H1 (cell line): ENCODE results near the gene HEBP1. TPM values are rescaled to one million over a fixed set of nuclear protein-coding genes. Genes with fewer than 3 reads are reported as not detected.

Experiments
- CTCF ChIA-PET: fragments of 300-600 bp; sonication (Branson Sonifier 250); formaldehyde crosslinking; loops from one replicate; lab custom pipeline; 2021; ENCODE audit not compliant: partially characterized antibody; lab: Charles Lee
- POLR2A ChIA-PET: fragments of 300-600 bp; sonication (Branson Sonifier 250); formaldehyde crosslinking; loops from one replicate; lab custom pipeline; 2021; ENCODE audit warnings: inconsistent platforms; ENCODE audit not compliant: partially characterized antibody; lab: Charles Lee
- DNase-seq, 2 experiments: peaks; one replicate each; pipeline versions ENCODE4 v3.0.0 to v3.0.0-alpha.2; 2010 to 2022; ENCODE audit warnings: low spot score in 2 of 2, low read depth in 1 of 2, mixed read lengths in 1 of 2
- FAIRE-seq: peaks from 2 replicates; lab custom pipeline; 2011; peaks lifted over from hg19 to GRCh38; lab: Jason Lieb, UNC
- H2AFZ ChIP-seq: 2 replicates; pipeline ENCODE4 v1.8.1; 2012; ENCODE audit warnings: low read length, inconsistent platforms
- H2AK5ac ChIP-seq: 2 replicates; pipeline ENCODE4 v1.6.1; 2013; ENCODE audit warnings: low read depth, low read length
- H2BK120ac ChIP-seq: replicated peaks from 2 replicates; pipeline ENCODE3; 2013; ENCODE audit warnings: low read depth, low read length, inconsistent platforms
- H2BK12ac ChIP-seq: 2 replicates; pipeline ENCODE4 v1.6.1; 2013; ENCODE audit warnings: low read depth, low read length
- H2BK15ac ChIP-seq: 2 replicates; pipeline ENCODE4 v1.6.1; 2013; ENCODE audit warnings: low read length
- H2BK20ac ChIP-seq: 2 replicates; pipeline ENCODE4 v1.6.1; 2013; ENCODE audit warnings: low read length
- H2BK5ac ChIP-seq: 2 replicates; pipeline ENCODE4 v1.6.1; 2013; ENCODE audit warnings: low read depth, low read length
- H3K14ac ChIP-seq: 2 replicates; pipeline ENCODE4 v1.6.1; 2013; ENCODE audit warnings: inconsistent platforms; ENCODE audit not compliant: insufficient read length
- H3K18ac ChIP-seq: 2 replicates; pipeline ENCODE4 v1.6.1; 2013; ENCODE audit warnings: low read length; ENCODE audit errors: extremely low read depth
- H3K23ac ChIP-seq: 2 replicates; pipeline ENCODE4 v1.6.1; 2013; ENCODE audit warnings: inconsistent platforms; ENCODE audit not compliant: insufficient read length
- H3K23me2 ChIP-seq: 2 replicates; pipeline ENCODE4 v1.6.1; 2013; ENCODE audit warnings: low read depth, low read length
- H3K27ac ChIP-seq: 2 replicates; pipeline ENCODE4 v1.6.1; 2011; ENCODE audit warnings: low read depth, low read length, inconsistent platforms
- H3K27me3 ChIP-seq, 4 experiments: replicated peaks in 1 of 4; 1 replicate in 1 of 4; 2 replicates in 3 of 4; pipeline versions ENCODE4 v1.6.1 to v1.8.1; 2011 to 2013; ENCODE audit warnings: low read length in 3 of 4, mild to moderate bottlenecking in 3 of 4, inconsistent platforms in 2 of 4, mixed read lengths in 2 of 4, moderate library complexity in 1 of 4; ENCODE audit not compliant: control insufficient read depth in 3 of 4, insufficient read depth in 3 of 4; ENCODE audit errors: extremely low read depth in 1 of 4
- H3K36me3 ChIP-seq, 4 experiments: 2 replicates each; pipeline versions ENCODE4 v1.6.1 to v1.8.1; 2011 to 2013; ENCODE audit warnings: mild to moderate bottlenecking in 4 of 4, low read length in 3 of 4, moderate library complexity in 2 of 4, control low read depth in 1 of 4, inconsistent platforms in 1 of 4; ENCODE audit not compliant: insufficient read depth in 4 of 4, control insufficient read depth in 2 of 4
- H3K4ac ChIP-seq: replicated peaks from 2 replicates; pipeline ENCODE3; 2013; ENCODE audit warnings: low read length, low read depth, mixed read lengths, inconsistent platforms; ENCODE audit not compliant: insufficient read length
- H3K4me1 ChIP-seq, 4 experiments: replicated peaks in 1 of 4; 1 replicate in 1 of 4; 2 replicates in 3 of 4; pipeline versions ENCODE4 v1.6.1 to v1.8.1; 2011 to 2013; ENCODE audit warnings: low read length in 3 of 4, inconsistent platforms in 2 of 4, mixed read lengths in 1 of 4; ENCODE audit not compliant: insufficient read depth in 4 of 4, control insufficient read depth in 3 of 4
- H3K4me2 ChIP-seq, 2 experiments: 2 replicates each; pipeline versions ENCODE4 v1.6.1 to v1.8.1; 2011 to 2013; ENCODE audit warnings: low read depth in 2 of 2, low read length in 2 of 2, control low read depth in 1 of 2, inconsistent platforms in 1 of 2, mild to moderate bottlenecking in 1 of 2; ENCODE audit not compliant: insufficient read depth in 1 of 2
- H3K4me3 ChIP-seq, 4 experiments: fragments of 200-600, 300-600 bp in 1 of 4; sonication (generic), shearing (Covaris generic), sonication (Bioruptor Twin) in 1 of 4; 2 replicates each; pipeline versions ENCODE4 v1.5.1 to v1.8.1; 2011 to 2016; ENCODE audit warnings: low read length in 4 of 4, low read depth in 3 of 4, control low read depth in 2 of 4, inconsistent platforms in 2 of 4, mild to moderate bottlenecking in 2 of 4, mixed read lengths in 1 of 4, moderate library complexity in 1 of 4; ENCODE audit not compliant: insufficient read depth in 2 of 4; ENCODE audit errors: extremely low read depth in 1 of 4
- H3K56ac ChIP-seq: replicated peaks from 2 replicates; pipeline ENCODE3; 2013; ENCODE audit warnings: low read depth, mild to moderate bottlenecking, mixed read lengths, low read length, inconsistent platforms; ENCODE audit not compliant: insufficient read length
- H3K79me1 ChIP-seq: 2 replicates; pipeline ENCODE4 v1.6.1; 2013; ENCODE audit warnings: low read depth, low read length, control low read depth
- H3K79me2 ChIP-seq, 2 experiments: 2 replicates each; pipeline versions ENCODE4 v1.6.1 to v1.8.1; 2012 to 2013; ENCODE audit warnings: low read length in 2 of 2, mild to moderate bottlenecking in 2 of 2, inconsistent platforms in 1 of 2; ENCODE audit not compliant: insufficient read depth in 2 of 2, control insufficient read depth in 1 of 2
- H3K9ac ChIP-seq, 4 experiments: replicated peaks in 1 of 4; 1 replicate in 1 of 4; 2 replicates in 3 of 4; pipeline versions ENCODE4 v1.6.1 to v1.8.1; 2011 to 2013; ENCODE audit warnings: low read depth in 3 of 4, low read length in 3 of 4, control low read depth in 2 of 4, mild to moderate bottlenecking in 2 of 4, moderate library complexity in 2 of 4, inconsistent platforms in 1 of 4; ENCODE audit errors: extremely low read depth in 1 of 4
- H3K9me3 ChIP-seq, 2 experiments: 2 replicates each; pipeline versions ENCODE4 v1.6.1 to v1.8.1; 2012 to 2013; ENCODE audit warnings: mild to moderate bottlenecking in 2 of 2, moderate library complexity in 2 of 2, control low read depth in 1 of 2, inconsistent platforms in 1 of 2, low read depth in 1 of 2, low read length in 1 of 2, mixed read lengths in 1 of 2; ENCODE audit not compliant: insufficient read depth in 2 of 2
- H4K20me1 ChIP-seq, 2 experiments: replicated peaks in 1 of 2; 2 replicates each; pipeline versions ENCODE3 to v1.8.1; 2011 to 2013; ENCODE audit warnings: inconsistent platforms in 2 of 2, low read length in 2 of 2, mild to moderate bottlenecking in 1 of 2; ENCODE audit not compliant: insufficient read depth in 2 of 2, control insufficient read depth in 1 of 2
- H4K5ac ChIP-seq: 2 replicates; pipeline ENCODE4 v1.6.1; 2013; ENCODE audit warnings: low read length, low read depth, mixed read lengths, inconsistent platforms; ENCODE audit not compliant: insufficient read length
- H4K8ac ChIP-seq: 2 replicates; pipeline ENCODE4 v1.8.0; 2013; ENCODE audit warnings: mild to moderate bottlenecking, moderate library complexity, low read length, inconsistent platforms; ENCODE audit not compliant: insufficient read depth; ENCODE audit errors: extremely low read depth
- H4K91ac ChIP-seq: replicated peaks from 2 replicates; pipeline ENCODE3; 2013; ENCODE audit warnings: low read length, mixed read lengths, inconsistent platforms; ENCODE audit not compliant: insufficient read length
- BRCA1 ChIP-seq: IDR thresholded peaks from 2 replicates; pipeline ENCODE4 v1.6.1; 2012; ENCODE audit warnings: low read depth, low read length, improper control_type of control experiment
- NRF1 ChIP-seq: IDR thresholded peaks from 2 replicates; pipeline ENCODE4 v1.6.1; 2011; ENCODE audit warnings: mild to moderate bottlenecking, low read depth, low read length, improper control_type of control experiment
- PHF8 ChIP-seq: fragments of 200-600 bp; sonication (generic); conservative IDR thresholded peaks from 2 replicates; pipeline ENCODE4 v1.7.1; 2012; ENCODE audit warnings: low read depth, mild to moderate bottlenecking, inconsistent platforms, low read length, moderate library complexity
- POLR2A ChIP-seq, 2 experiments: IDR thresholded peaks; 1 replicate in 1 of 2; 2 replicates in 1 of 2; pipeline ENCODE4 v1.6.1; 2011; ENCODE audit warnings: low read depth in 2 of 2, low read length in 2 of 2, mild to moderate bottlenecking in 2 of 2; ENCODE audit errors: control extremely low read depth in 1 of 2
- POU5F1 ChIP-seq: IDR thresholded peaks from 2 replicates; pipeline ENCODE4 v1.6.1; 2011; ENCODE audit warnings: low read depth, mild to moderate bottlenecking, low read length, moderate library complexity
- SRF ChIP-seq: IDR thresholded peaks from 2 replicates; pipeline ENCODE4 v1.6.1; 2011; ENCODE audit warnings: mild to moderate bottlenecking, low read depth, low read length, moderate library complexity
- SUZ12 ChIP-seq: fragments of 200-600 bp; sonication (generic); IDR thresholded peaks from 2 replicates; pipeline ENCODE4 v1.6.1; 2012; ENCODE audit warnings: mild to moderate bottlenecking, inconsistent platforms, low read length, moderate library complexity, mixed read lengths
- WGBS, 2 experiments: shearing (Covaris generic) in 1 of 2; methylation state at CpG; one replicate each; pipeline versions ENCODE4 v1.1.6 to v1.1.7; 2013 to 2015; ENCODE audit warnings: low lambda C conversion rate in 2 of 2, mixed read lengths in 2 of 2, inconsistent platforms in 1 of 2, low coverage in 1 of 2, missing lambda C conversion rate in 1 of 2; ENCODE audit not compliant: insufficient replicate concordance in 2 of 2, insufficient coverage in 1 of 2, insufficient read length in 1 of 2; ENCODE audit errors: extremely low coverage in 1 of 2, missing lambda C conversion rate in 1 of 2; 5-methylcytosine and 5-hydroxymethylcytosine counted together
- polyA plus RNA-seq, 7 experiments: library from polyadenylated mRNA; depleted of rRNA in 3 of 7; stranded (reverse) in 5 of 7; unstranded in 2 of 7; fragments of >200 nt in 5 of 7; fragments of 200-250 nt in 2 of 7; gene quantifications; 1 replicate in 5 of 7; 2 replicates in 1 of 7; 4 replicates in 1 of 7; pipeline versions ENCODE4 v1.2.1 to v1.2.3, GENCODE V29; 2011 to 2013; ENCODE audit warnings: missing spikeins in 2 of 7, mixed read lengths in 2 of 7
- total RNA-seq: library from RNA; stranded (reverse); fragmentation: NEBNext Ultra II Directional; extraction: Animal tissue kit (Norgen Biotek cat#: 25700); gene quantifications from 2 replicates; pipeline ENCODE4 v1.2.1, GENCODE V29; 2021
- TF ChIP-seq, protein P1 (sequence below): IDR thresholded peaks from 2 replicates; pipeline ENCODE4 v1.6.1; 2012; ENCODE audit warnings: inconsistent platforms

Gene HEBP1
- total and polyA plus RNA-seq, 2 of the 8 experiments (the other 6 are each of a cell fraction or from before 2014, with no cell fraction given), result 30.8 to 56.1 TPM

DNA sequence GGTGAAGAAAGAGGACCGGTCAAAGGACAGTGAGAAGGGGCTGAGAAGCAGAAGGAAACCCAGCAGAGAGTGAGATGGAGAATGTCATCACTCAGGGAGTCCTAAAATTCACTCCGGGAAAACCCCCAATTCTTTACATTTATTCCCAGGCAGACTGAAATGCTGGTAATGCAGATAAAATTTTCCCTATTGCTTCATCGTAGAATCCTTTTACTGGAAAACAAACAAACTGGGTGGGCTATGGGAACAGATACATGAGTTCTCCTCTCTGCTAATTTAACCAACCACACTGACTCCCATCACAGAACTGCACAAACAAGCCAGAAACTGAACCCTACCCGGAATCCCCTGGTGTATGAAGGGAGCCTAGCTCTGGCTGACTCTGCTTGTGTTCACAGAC is 20.9 kb downstream of the HEBP1 start:
- Histone ChIP-seq H3K56ac (no peak overlapping the region), H3K4ac (no peak overlapping the region), H3K4me1 (peaks cover 0 to 7% (median 0%) of the 10 kb centered on the region in 4 experiments; a peak in 1 of 7 replicates), H2BK120ac (no peak overlapping the region), H3K18ac (no peak overlapping the region), H4K20me1 (no peaks in the 10 kb centered on the region), H2BK15ac (no peak overlapping the region), H3K4me3 (no peak overlapping the region), H3K4me2 (no peak overlapping the region), H2BK20ac (no peak overlapping the region), H2BK5ac (no peak overlapping the region), H3K79me2 (no peaks in the 10 kb centered on the region; a peak in 1 of 4 replicates), H4K5ac (no peak overlapping the region), H4K91ac (no peak overlapping the region), H3K14ac (no peak overlapping the region), H4K8ac (no peak overlapping the region; the same call in 1 of the 2 replicates), H3K27ac (no peak overlapping the region), H3K23ac (no peak overlapping the region), H3K36me3 (peaks cover 6 to 34% (median 20%) of the 10 kb centered on the region in 4 experiments), H3K9me3 (peaks cover 0 to 2% of the 10 kb centered on the region in 2 experiments; a peak in 1 of 4 replicates), H2AFZ (no peak overlapping the region), H3K79me1 (peaks cover 2% of the 10 kb centered on the region; the same call in 1 of the 2 replicates), H2AK5ac (no peak overlapping the region), H2BK12ac (no peak overlapping the region; the same call in 1 of the 2 replicates), H3K27me3 (no peaks in the 10 kb centered on the region), H3K23me2 (no peaks in the 10 kb centered on the region), H3K9ac (no peak overlapping the region)
- FAIRE-seq (no peak), DNase-seq (no peak)
- POLR2A ChIA-PET, result interaction anchor here (0.6 to 1.1 kb wide), 3 partner anchors 109 to 227 kb away, joined by 3 to 4 read pairs (median 3); no protein-coding TSS in a partner anchor
- CTCF ChIA-PET, result interaction anchor here (0.5 to 9.5 kb wide), 9 partner anchors 10 to 232 kb away, joined by 3 to 118 read pairs (median 4); no protein-coding TSS in a partner anchor
- TF ChIP-seq SRF, result no peak
- no peak for TF ChIP-seq SUZ12
- TF ChIP-seq BRCA1, result no peak
- no peak for TF ChIP-seq PHF8
- TF ChIP-seq POU5F1, result no peak
- TF ChIP-seq NRF1, result no peak
- TF ChIP-seq, protein P1, sequence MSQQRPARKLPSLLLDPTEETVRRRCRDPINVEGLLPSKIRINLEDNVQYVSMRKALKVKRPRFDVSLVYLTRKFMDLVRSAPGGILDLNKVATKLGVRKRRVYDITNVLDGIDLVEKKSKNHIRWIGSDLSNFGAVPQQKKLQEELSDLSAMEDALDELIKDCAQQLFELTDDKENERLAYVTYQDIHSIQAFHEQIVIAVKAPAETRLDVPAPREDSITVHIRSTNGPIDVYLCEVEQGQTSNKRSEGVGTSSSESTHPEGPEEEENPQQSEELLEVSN, result no peak
- TF ChIP-seq POLR2A (IDR thresholded peaks at IDR 0.05; ENCODE audit: control extremely low read depth in 1 of 2, low read depth in 2 of 2, low read length in 2 of 2), result no peak
- 90% methylated on average over 4 of the region's 4 CpGs; no CpG with 5 or more reads in 1 of the 2 experiments for WGBS, 2 experiments
